Smooth muscle cell of the umbilical artery (primary cell): Measurements from ENCODE around the gene KLHL14. TPM values are rescaled to one million over a fixed set of nuclear protein-coding genes. Genes with fewer than 3 reads are reported as not detected.

Source experiments
- total RNA-seq: library from RNA; depleted of rRNA; stranded (reverse); fragments of >200 nt; gene quantifications from 2 replicates; pipeline ENCODE4 v1.2.3, GENCODE V29; 2014

The KLHL14 gene
- not detected in 2 replicates for total RNA-seq

GRCh38 chr18:32772581-32773381, at the start of gene KLHL14:
Gene KLHL14 (minus strand): TSS chr18:32773023. CDS start chr18:32770591, 2,432 bp downstream.

